NCI-H510A treated with DMSO at 0.1 percent for 48 hours (cell line): ENCODE data around the gene RC3H2.

Experiments used
- DNase-seq: peaks from one replicate; lab custom pipeline; 2025; lab: John Stamatoyannopoulos, UW

The RC3H2 gene

GRCh38 chr9:122904823-122905710 lies at the start of gene RC3H2:
Gene RC3H2 (minus strand): TSS chr9:122905359. CDS start chr9:122897509, 7,850 bp downstream.
- DNase-seq = peak; percentile 98

GRCh38 chr9:122954253-122954691 lies 49.1 kb upstream of the RC3H2 start:
- no peak for DNase-seq

- DNase-seq = no peak
Measured at GRCh38 chr9:122951056-122951455, 45.9 kb upstream of the RC3H2 start.

- no peak for DNase-seq
Measured at GRCh38 chr9:122950263-122950662, 45.1 kb upstream of the RC3H2 start.

GRCh38 chr9:122949696-122950095 lies 44.5 kb upstream of the RC3H2 start:
- DNase-seq = no peak

GRCh38 chr9:122948313-122948712 lies 43.2 kb upstream of the RC3H2 start:
- DNase-seq = no peak

GRCh38 chr9:122946461-122947005 lies 41.4 kb upstream of the RC3H2 start:
- DNase-seq = no peak

GRCh38 chr9:122944960-122945888 lies 40.1 kb upstream of the RC3H2 start:
- no peak for DNase-seq

GRCh38 chr9:122941582-122942234 lies 36.5 kb upstream of the RC3H2 start:
- DNase-seq = no peak

- peak; percentile 96 for DNase-seq
Measured at GRCh38 chr9:122940749-122941581, 35.8 kb upstream of the RC3H2 start, which contains the start of gene RABGAP1. Gene RABGAP1 (plus strand): TSS chr9:122941020. CDS start chr9:122957060, 16,040 bp downstream.

GRCh38 chr9:122940454-122940748 lies 35.2 kb upstream of the RC3H2 start:
- no peak for DNase-seq

GRCh38 chr9:122939601-122940000 lies 34.4 kb upstream of the RC3H2 start:
- no peak for DNase-seq

GRCh38 chr9:122936883-122937282 lies 31.7 kb upstream of the RC3H2 start:
- no peak for DNase-seq

GRCh38 chr9:122936464-122936863 lies 31.3 kb upstream of the RC3H2 start:
- no peak for DNase-seq

- DNase-seq = peak; percentile 89
Measured at GRCh38 chr9:122931226-122932121, 26.3 kb upstream of the RC3H2 start, which contains the start of gene ZBTB26. Gene ZBTB26 (minus strand): TSS chr9:122931512. CDS start chr9:122919934, 11,578 bp downstream.

GRCh38 chr9:122930541-122931225 lies 25.5 kb upstream of the RC3H2 start:
- DNase-seq = no peak

GRCh38 chr9:122929796-122930354 lies 24.7 kb upstream of the RC3H2 start:
- DNase-seq = no peak

GRCh38 chr9:122923947-122924346 lies 18.8 kb upstream of the RC3H2 start:
- no peak for DNase-seq

GRCh38 chr9:122922713-122923112 lies 17.6 kb upstream of the RC3H2 start:
- no peak for DNase-seq
